ENCODE results near the gene TBC1D23.

The TBC1D23 gene

DNA sequence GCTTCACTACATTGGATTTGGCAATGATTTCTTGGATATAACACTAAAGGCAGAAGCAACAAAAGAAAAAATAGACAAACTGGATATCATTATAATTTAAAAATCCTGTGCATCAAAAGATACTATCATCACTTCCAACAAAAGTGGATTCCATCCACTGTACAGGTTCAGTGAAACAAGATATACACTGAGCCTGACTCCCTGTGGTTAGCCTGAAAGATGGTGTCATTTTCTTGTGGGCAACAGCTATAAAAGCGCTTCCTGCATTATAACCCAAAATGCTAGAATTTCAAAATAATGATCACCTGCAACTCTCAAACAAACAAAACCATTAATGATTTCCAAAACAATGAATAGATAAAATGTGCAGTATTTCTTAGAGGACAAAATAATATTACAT, 39.6 kb upstream of the TBC1D23 start:
- Histone ChIP-seq H3K4me2 (ENCODE audit: low read length) (no peak overlapping the region), H3K9me3 (ENCODE audit: insufficient read depth, low read depth, low read length) (no peaks in the 10 kb centered on the region)

GRCh38 chr3:100225193-100225592, 35.6 kb upstream of the TBC1D23 start:
- no peak overlapping the region for H3K14ac ChIP-seq (ENCODE audit: low read length)
- no CpG with 5 or more reads among the region's 26 CpGs for WGBS (ENCODE audit: extremely low coverage, insufficient coverage, insufficient read length)
- H3K27ac ChIP-seq (ENCODE audit: low read depth, low read length): no peak overlapping the region
- no peaks in the 10 kb centered on the region for H3K36me3 ChIP-seq (ENCODE audit: control insufficient read depth in 1 of 2, insufficient read depth in 2 of 2, low read length in 2 of 2)
- no peaks in the 10 kb centered on the region for H3K27me3 ChIP-seq (ENCODE audit: insufficient read depth, low read length)
- H3K9ac ChIP-seq (ENCODE audit: low read length): no peak overlapping the region
- no peak overlapping the region for H3K18ac ChIP-seq (ENCODE audit: low read length)
- H3K4me3 ChIP-seq (ENCODE audit: low read depth, low read length): no peak overlapping the region
- no peaks in the 10 kb centered on the region for H3K79me2 ChIP-seq (ENCODE audit: control insufficient read depth, insufficient read depth, low read length, poor library complexity)
- H2BK5ac ChIP-seq (ENCODE audit: low read depth, low read length, poor library complexity): no peak overlapping the region
- H3K4me2 ChIP-seq (ENCODE audit: low read length): no peak overlapping the region
- H4K91ac ChIP-seq (ENCODE audit: low read depth, low read length): no peak overlapping the region
- H2AFZ ChIP-seq (ENCODE audit: insufficient read depth, low read length, poor library complexity): no peak overlapping the region
- H3K4me1 ChIP-seq (ENCODE audit: control insufficient read depth in 1 of 2, insufficient read depth in 2 of 2, low read length in 2 of 2): no peaks in the 10 kb centered on the region
- H3K79me1 ChIP-seq (ENCODE audit: low read length): no peaks in the 10 kb centered on the region
- no peak overlapping the region for H3K4ac ChIP-seq (ENCODE audit: low read depth, low read length)
- H4K12ac ChIP-seq (ENCODE audit: low read depth, low read length): no peak overlapping the region
- no peak overlapping the region for H2AK5ac ChIP-seq (ENCODE audit: low read length)
- H2BK120ac ChIP-seq (ENCODE audit: insufficient read depth, low read length, poor library complexity): no peak overlapping the region
- H4K8ac ChIP-seq (ENCODE audit: low read depth, low read length): no peak overlapping the region
- no peak for DNase-seq
- H2BK12ac ChIP-seq (ENCODE audit: low read length): no peak overlapping the region
- no peak overlapping the region for H3K23ac ChIP-seq (ENCODE audit: low read length)
- H3K9me3 ChIP-seq (ENCODE audit: insufficient read depth, low read depth, low read length): no peaks in the 10 kb centered on the region

More for the DNA sequence above, 39.6 kb upstream of the TBC1D23 start:
- no CpG with 5 or more reads among the region's 1 CpG for WGBS (ENCODE audit: extremely low coverage, insufficient coverage, insufficient read length)
- no peak overlapping the region for H3K4me3 ChIP-seq (ENCODE audit: low read depth, low read length)
- H2AK5ac ChIP-seq (ENCODE audit: low read length): no peak overlapping the region
- no peaks in the 10 kb centered on the region for H3K27me3 ChIP-seq (ENCODE audit: insufficient read depth, low read length)
- H3K4me1 ChIP-seq (ENCODE audit: control insufficient read depth in 1 of 2, insufficient read depth in 2 of 2, low read length in 2 of 2): no peaks in the 10 kb centered on the region
- no peak for DNase-seq
- no peak overlapping the region for H4K8ac ChIP-seq (ENCODE audit: low read depth, low read length)
- H3K79me1 ChIP-seq (ENCODE audit: low read length): no peaks in the 10 kb centered on the region
- no peak overlapping the region for H3K18ac ChIP-seq (ENCODE audit: low read length)
- H3K23ac ChIP-seq (ENCODE audit: low read length): no peak overlapping the region
- H3K79me2 ChIP-seq (ENCODE audit: control insufficient read depth, insufficient read depth, low read length, poor library complexity): no peaks in the 10 kb centered on the region
- no peak overlapping the region for H2BK120ac ChIP-seq (ENCODE audit: insufficient read depth, low read length, poor library complexity)
- H2BK12ac ChIP-seq (ENCODE audit: low read length): no peak overlapping the region
- H4K91ac ChIP-seq (ENCODE audit: low read depth, low read length): no peak overlapping the region
- H3K4ac ChIP-seq (ENCODE audit: low read depth, low read length): no peak overlapping the region
- H3K9ac ChIP-seq (ENCODE audit: low read length): no peak overlapping the region
- no peak overlapping the region for H3K14ac ChIP-seq (ENCODE audit: low read length)
- no peaks in the 10 kb centered on the region for H3K36me3 ChIP-seq (ENCODE audit: control insufficient read depth in 1 of 2, insufficient read depth in 2 of 2, low read length in 2 of 2)
- H3K27ac ChIP-seq (ENCODE audit: low read depth, low read length): no peak overlapping the region
- H4K12ac ChIP-seq (ENCODE audit: low read depth, low read length): no peak overlapping the region
- H2AFZ ChIP-seq (ENCODE audit: insufficient read depth, low read length, poor library complexity): no peak overlapping the region
- H2BK5ac ChIP-seq (ENCODE audit: low read depth, low read length, poor library complexity): no peak overlapping the region

DNA sequence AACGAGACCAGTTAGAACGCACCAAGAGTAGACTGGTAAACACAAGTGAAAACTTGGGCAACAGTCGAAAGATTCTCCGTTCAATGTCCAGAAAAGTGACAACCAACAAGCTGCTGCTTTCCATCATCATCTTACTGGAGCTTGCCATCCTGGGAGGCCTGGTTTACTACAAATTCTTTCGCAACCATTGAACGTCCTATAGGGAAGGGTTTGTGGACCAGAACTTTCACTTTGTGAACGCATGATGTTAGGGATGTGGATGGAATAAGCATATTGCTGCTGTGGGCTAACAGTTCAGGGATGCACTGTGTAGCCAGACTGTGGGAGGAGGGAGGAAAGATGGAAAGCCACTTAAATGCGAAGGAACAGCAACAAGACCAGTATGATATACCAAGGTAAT, 34.9 kb upstream of the TBC1D23 start:
- no peaks in the 10 kb centered on the region for H3K79me2 ChIP-seq (ENCODE audit: control insufficient read depth, insufficient read depth, low read length, poor library complexity)
- H3K23ac ChIP-seq (ENCODE audit: low read length): no peak overlapping the region
- H4K12ac ChIP-seq (ENCODE audit: low read depth, low read length): no peak overlapping the region
- H3K18ac ChIP-seq (ENCODE audit: low read length): no peak overlapping the region
- H2AFZ ChIP-seq (ENCODE audit: insufficient read depth, low read length, poor library complexity): no peak overlapping the region
- H2BK120ac ChIP-seq (ENCODE audit: insufficient read depth, low read length, poor library complexity): no peak overlapping the region
- no peak overlapping the region for H2BK5ac ChIP-seq (ENCODE audit: low read depth, low read length, poor library complexity)
- H3K27me3 ChIP-seq (ENCODE audit: insufficient read depth, low read length): no peaks in the 10 kb centered on the region
- no CpG with 5 or more reads among the region's 8 CpGs for WGBS (ENCODE audit: extremely low coverage, insufficient coverage, insufficient read length)
- no peak overlapping the region for H3K27ac ChIP-seq (ENCODE audit: low read depth, low read length)
- no peaks in the 10 kb centered on the region for H3K36me3 ChIP-seq (ENCODE audit: control insufficient read depth in 1 of 2, insufficient read depth in 2 of 2, low read length in 2 of 2)
- no peaks in the 10 kb centered on the region for H3K9me3 ChIP-seq (ENCODE audit: insufficient read depth, low read depth, low read length)
- H3K4me1 ChIP-seq (ENCODE audit: control insufficient read depth in 1 of 2, insufficient read depth in 2 of 2, low read length in 2 of 2): no peaks in the 10 kb centered on the region
- H3K79me1 ChIP-seq (ENCODE audit: low read length): no peaks in the 10 kb centered on the region
- H2AK5ac ChIP-seq (ENCODE audit: low read length): no peak overlapping the region
- no peak overlapping the region for H2BK12ac ChIP-seq (ENCODE audit: low read length)
- H4K8ac ChIP-seq (ENCODE audit: low read depth, low read length): no peak overlapping the region
- H3K4me2 ChIP-seq (ENCODE audit: low read length): no peak overlapping the region
- no peak overlapping the region for H3K9ac ChIP-seq (ENCODE audit: low read length)
- no peak overlapping the region for H3K4ac ChIP-seq (ENCODE audit: low read depth, low read length)
- H3K4me3 ChIP-seq (ENCODE audit: low read depth, low read length): no peak overlapping the region
- DNase-seq: no peak
- no peak overlapping the region for H3K14ac ChIP-seq (ENCODE audit: low read length)
- H4K91ac ChIP-seq (ENCODE audit: low read depth, low read length): no peak overlapping the region

- H4K12ac ChIP-seq (ENCODE audit: low read depth, low read length): no peak overlapping the region
Observed at GRCh38 chr3:100226712-100227429, 33.9 kb upstream of the TBC1D23 start.

More at GRCh38 chr3:100226712-100227429, 33.9 kb upstream of the TBC1D23 start:
- Histone ChIP-seq H3K4me2 (ENCODE audit: low read length) (no peak overlapping the region), H2BK12ac (ENCODE audit: low read length) (no peak overlapping the region), H3K4ac (ENCODE audit: low read depth, low read length) (no peak overlapping the region), H3K4me3 (ENCODE audit: low read depth, low read length) (no peak overlapping the region), H3K18ac (ENCODE audit: low read length) (no peak overlapping the region), H3K4me1 (ENCODE audit: control insufficient read depth in 1 of 2, insufficient read depth in 2 of 2, low read length in 2 of 2) (no peaks in the 10 kb centered on the region), H3K79me1 (ENCODE audit: low read length) (no peaks in the 10 kb centered on the region), H4K91ac (ENCODE audit: low read depth, low read length) (no peak overlapping the region), H4K8ac (ENCODE audit: low read depth, low read length) (no peak overlapping the region), H2AK5ac (ENCODE audit: low read length) (no peak overlapping the region), H2BK5ac (ENCODE audit: low read depth, low read length, poor library complexity) (no peak overlapping the region), H3K36me3 (ENCODE audit: control insufficient read depth in 1 of 2, insufficient read depth in 2 of 2, low read length in 2 of 2) (no peaks in the 10 kb centered on the region), H3K9me3 (ENCODE audit: insufficient read depth, low read depth, low read length) (no peaks in the 10 kb centered on the region), H3K79me2 (ENCODE audit: control insufficient read depth, insufficient read depth, low read length, poor library complexity) (no peaks in the 10 kb centered on the region), H3K27me3 (ENCODE audit: insufficient read depth, low read length) (no peaks in the 10 kb centered on the region), H3K27ac (ENCODE audit: low read depth, low read length) (no peak overlapping the region), H2BK120ac (ENCODE audit: insufficient read depth, low read length, poor library complexity) (no peak overlapping the region), H3K23ac (ENCODE audit: low read length) (no peak overlapping the region), H3K14ac (ENCODE audit: low read length) (no peak overlapping the region), H2AFZ (ENCODE audit: insufficient read depth, low read length, poor library complexity) (no peak overlapping the region), H3K9ac (ENCODE audit: low read length) (no peak overlapping the region)
- DNase-seq: peak in 1 of 2 donors; percentile 26
- WGBS (ENCODE audit: extremely low coverage, insufficient coverage, insufficient read length): no CpG with 5 or more reads among the region's 6 CpGs

All from trophoblast cell (in vitro differentiated cells and primary cell).